Measurements from ENCODE around the gene CD177.

DNA sequence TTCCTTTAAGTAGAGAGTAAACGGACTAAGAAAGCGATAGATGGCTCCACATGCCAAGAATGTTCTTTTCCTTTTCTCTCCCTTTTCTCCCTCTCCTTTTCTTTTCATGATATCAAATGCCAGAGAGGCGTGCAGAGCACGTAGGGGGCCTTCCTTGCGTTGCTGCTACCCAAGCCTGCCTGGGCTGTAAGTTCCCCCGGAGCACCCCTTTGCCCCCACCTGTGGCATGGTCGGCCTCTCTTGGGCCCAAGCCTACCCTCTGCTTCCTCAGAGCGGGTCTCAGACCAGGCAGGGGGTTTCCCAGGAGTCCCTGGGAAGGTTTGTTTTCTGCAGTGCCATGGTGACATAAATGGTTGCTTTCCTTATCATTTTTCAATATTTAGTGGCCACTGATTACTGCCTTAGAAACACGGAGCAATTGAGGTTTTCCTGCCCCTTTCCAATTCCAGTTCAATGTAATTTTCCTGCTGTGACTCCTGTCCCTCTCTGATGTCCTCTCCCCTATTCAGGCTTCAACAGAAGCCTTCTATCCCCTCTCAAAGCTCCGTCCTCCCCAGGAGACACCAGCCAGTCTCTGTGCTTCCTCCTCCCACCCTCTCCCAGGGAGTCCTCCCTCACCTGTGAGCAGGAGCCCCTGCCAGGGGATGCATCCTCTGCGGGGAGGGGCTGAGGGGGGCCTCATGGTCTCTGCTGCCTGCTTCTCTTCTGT is 22.6 kb upstream of the CD177 start:
- TF ChIP-seq CTCF (IDR thresholded peaks at IDR 0.05) (no peak), FOXJ3 (CRISPR knock-in tag; IDR thresholded peaks at IDR 0.05) (no peak), SIN3A (IDR thresholded peaks at IDR 0.05; ENCODE audit: borderline replicate concordance, low read depth, low read length) (no peak), TAF1 (IDR thresholded peaks at IDR 0.05; ENCODE audit: borderline replicate concordance, low read depth, low read length) (no peak), EZH2phosphoT487 (IDR thresholded peaks at IDR 0.05; ENCODE audit: borderline replicate concordance, low read depth) (no peak), MEF2A (IDR thresholded peaks at IDR 0.05; ENCODE audit: borderline replicate concordance, low read depth) (no peak)
